NCI-H187 (cell line): ENCODE results near the gene ADORA1.

ENCODE experiments used
- DNase-seq, 2 experiments: peaks; one replicate each; lab custom pipeline; 2025; lab: John Stamatoyannopoulos, UW

The ADORA1 gene

GRCh38 chr1:203121186-203122015, 6.1 kb upstream of the ADORA1 start:
- DNase-seq, result no peak

DNA sequence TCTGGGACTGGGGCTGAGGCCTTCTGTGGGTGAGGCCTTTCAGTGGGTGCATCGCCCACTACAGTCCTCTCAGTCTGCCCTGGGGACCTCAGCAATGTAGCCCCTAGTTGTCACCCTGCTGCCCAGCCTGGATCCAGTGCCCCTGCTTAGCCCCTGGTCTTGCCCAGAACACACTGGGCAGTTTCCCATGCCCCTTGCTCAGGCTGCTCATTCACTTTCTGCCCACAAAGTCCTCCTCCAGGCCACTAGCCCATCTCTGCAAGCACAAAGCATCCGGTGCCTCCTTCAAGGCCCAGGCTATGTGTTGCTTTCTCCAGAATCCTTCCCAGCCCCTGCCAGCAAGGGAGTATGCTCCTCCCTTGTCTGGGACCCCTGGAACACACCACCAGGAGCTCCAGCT, 5.4 kb upstream of the ADORA1 start:
- DNase-seq, result no peak

- no peak for DNase-seq
These were observed 3.5 kb upstream of the ADORA1 start for GRCh38 chr1:203124011-203124410.

DNA sequence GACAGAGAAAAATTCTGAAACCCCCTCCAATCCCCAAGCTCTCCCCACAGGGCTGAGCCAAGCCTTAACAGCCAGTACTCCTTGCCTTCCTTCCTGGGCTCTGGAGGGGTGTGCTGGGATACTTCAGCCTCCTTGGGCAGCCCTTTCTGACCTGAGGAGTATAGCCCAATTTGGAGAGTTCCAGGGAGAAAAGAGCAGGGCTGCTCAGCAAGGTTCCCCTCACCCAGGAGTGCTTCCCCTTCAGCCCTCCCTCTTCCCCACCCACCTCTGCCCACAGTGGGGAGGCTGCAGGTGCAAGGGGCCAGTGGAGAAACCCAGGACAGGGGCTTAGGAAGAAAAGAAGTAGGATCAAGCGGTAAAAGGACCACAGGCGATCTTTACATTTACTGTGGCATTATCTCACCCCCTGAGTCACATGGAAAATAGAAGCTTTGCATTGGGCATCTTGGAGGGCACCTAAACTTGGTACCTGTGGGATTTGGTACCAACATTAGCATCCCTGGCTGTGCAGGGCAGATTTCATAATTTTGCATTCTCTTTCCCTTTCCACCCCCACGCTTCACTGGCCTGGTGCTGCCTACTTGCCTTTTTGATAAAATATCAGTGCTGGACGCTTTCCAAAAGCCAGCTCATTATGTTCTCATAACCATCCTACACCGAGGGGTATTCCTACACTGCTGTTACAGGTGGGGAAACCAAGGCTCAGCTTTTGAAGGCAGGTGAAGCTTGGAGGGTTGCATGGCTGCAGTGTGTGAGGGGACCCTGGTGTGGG, 2.8 kb upstream of the ADORA1 start:
- DNase-seq, result no peak

DNA sequence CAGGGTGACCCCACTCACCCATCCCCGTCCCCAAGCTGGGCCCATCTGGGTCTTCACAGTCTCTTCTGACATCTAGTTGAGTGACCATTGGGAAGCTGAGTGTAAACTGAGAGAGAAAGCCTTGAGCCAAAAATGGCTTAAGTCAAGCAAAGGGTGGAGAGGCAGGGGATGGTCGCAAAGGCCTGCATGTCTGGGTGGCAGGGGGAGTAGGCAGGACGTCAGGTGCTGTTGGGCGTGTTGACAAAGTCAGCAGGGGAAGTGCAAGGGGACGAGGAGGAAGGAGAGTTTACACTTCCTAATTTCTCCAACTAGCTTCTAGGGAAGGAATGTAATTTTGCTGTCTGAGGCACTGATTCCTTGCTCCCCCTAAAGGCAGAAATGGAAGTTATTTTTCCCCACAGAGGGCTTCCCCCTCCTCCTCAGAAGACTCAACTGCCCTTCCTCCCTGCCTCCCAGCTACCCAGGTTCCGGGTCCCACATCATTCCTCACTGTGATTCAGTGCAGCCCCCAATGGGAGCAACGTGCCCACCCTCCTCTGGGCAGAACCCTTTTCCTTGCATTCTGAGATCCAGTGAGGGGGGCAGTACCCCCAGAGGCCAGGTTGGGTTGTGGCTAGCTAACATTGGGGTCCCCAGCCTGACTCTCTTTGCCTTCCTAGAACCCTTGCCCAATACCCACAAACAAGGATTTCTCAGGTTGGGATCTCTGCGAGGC, 1.2 kb upstream of the ADORA1 start:
- no peak for DNase-seq

DNA sequence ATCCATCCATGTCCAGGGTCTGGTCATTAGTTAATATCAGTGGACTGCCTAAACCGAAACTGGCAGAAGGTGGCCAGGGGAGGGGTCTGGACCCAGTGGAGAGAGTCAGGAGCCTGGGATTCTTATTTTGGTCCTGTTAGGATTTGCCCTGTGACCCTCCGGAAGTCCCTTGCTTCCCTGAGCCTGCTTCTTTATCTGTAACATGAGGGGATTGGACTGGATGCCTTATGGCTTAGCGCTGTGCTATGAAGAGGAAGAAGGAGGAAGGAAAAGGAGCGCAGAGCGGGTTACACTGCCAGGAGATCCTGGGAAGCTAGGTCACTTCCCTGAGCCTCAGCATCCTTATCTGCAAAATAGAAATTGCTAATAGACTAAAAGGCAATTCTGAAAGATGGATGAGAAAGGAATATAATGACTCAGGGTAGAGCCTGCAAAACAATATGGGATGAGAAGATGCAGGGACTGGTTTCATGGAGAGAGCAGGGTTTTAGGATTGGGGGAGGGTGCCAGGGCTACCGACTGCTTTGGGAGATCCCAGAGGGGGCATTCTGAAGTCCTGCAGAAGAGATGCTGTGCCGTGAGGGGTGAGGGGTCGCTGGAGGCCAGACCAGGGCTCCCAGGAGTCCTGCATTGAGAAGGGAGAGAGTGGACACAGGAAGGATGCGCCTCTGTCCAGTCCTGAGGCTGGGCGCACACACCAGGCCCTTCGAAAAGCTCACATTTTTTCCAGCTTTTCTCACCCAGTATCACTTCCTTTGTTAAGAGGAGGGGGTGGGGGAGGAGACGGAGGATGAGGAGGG, 460 bp upstream of the ADORA1 start:
- DNase-seq, result no peak

DNA sequence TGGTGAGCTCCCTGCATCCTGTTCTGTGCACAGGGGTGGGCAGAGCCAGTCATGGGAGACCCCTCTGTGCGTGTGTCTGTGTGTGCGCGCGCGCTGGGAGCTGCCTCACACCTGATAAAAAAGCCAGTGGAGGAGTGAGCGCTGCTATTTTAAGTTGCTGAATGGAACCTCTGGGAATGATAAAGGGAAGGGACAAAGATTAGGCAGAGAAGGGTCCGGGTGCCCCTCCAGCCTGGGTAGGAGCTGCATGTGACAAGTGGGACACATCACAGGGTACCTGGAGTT, 847 bp downstream of the ADORA1 start:
- DNase-seq, result no peak

DNA sequence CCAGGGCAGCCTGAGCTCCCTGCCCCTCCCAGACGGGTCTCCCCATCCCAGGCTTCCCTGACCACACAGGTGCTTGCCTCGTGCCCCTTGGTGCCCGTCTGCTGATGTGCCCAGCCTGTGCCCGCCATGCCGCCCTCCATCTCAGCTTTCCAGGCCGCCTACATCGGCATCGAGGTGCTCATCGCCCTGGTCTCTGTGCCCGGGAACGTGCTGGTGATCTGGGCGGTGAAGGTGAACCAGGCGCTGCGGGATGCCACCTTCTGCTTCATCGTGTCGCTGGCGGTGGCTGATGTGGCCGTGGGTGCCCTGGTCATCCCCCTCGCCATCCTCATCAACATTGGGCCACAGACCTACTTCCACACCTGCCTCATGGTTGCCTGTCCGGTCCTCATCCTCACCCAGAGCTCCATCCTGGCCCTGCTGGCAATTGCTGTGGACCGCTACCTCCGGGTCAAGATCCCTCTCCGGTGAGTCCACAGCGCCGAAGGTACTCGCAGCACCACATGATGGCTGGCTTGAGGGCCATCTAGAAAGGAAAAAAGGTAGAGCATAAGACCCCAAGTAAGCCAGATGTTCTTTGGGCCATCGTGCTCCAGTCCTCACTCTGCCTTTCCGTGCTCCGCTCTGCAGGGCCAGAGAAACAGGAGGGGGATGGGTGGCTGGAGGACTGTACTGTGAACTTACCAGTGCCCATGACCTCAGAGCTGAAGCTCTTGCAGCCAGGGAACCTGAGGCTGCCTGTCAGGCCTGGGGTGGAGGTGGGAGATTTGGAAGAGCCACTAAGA, 1.4 kb downstream of the ADORA1 start:
- DNase-seq, result no peak

DNA sequence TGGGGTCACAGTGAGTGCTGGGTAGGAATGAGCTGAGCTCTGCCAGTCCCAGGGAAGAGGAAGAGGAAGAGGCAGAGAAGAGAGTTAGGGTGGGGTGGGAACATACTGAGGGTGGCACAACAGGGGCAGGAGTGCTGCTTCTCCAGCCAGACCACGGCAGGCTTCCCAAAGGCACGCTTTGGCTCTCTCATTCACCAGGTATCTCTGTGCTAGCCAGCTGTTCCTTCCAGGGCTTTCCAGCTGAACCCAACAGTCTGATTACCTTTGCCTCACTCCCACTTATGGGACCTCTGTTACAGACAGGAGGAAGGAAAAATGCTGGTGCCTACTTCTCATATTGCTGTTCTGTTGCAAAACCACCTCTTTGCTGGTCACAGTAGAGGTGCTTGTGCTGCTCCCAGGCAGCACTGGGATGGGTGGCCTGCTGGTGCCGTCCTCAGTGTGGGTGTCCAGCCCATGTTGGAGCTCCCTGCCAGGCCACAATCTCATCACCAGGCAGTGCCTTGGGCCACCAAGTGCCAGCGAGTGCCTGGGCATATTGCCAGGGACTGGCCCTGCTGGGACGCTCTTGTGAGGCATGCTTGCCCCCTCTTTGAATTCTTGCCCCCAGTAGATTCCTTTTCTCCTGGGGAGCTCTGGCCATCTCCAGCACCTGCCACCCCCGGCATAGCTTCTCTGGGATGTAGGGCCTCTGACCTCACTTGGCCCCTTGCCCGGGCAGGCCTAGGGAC, 2.1 kb downstream of the ADORA1 start:
- DNase-seq, result no peak

DNA sequence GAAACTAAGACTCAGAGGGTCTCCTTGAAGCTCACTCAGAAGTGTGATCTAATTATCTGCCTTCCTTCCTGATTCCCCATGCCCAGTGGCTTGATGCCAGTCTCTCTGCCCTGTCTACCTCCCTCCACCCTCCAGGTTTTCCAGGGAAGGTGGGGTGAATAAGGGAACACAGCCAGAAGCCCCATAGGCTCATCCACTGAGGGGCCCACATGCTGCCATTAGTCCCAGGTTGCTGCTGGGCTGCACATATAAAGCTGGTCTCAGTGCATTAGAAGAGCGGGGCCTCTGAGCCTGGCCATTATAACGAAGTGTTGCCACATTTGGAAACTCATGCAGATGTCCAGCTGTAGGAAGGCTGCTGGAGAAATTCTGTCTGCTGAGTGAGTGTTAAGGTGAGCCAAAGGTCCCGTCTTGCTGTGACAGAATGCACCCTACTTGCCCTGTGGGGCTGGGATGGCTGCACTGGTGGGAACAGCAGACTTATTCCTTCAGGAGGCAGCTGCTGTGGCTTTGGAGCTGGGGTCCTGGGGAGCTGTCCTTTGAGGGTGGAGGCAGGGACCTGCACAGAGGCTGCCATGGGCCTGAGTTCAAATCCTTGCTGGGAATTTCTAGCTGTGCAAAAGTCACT, 2.9 kb downstream of the ADORA1 start:
- DNase-seq, result no peak

- DNase-seq, result no peak
These were observed 4.1 kb downstream of the ADORA1 start for GRCh38 chr1:203131548-203132200.

DNA sequence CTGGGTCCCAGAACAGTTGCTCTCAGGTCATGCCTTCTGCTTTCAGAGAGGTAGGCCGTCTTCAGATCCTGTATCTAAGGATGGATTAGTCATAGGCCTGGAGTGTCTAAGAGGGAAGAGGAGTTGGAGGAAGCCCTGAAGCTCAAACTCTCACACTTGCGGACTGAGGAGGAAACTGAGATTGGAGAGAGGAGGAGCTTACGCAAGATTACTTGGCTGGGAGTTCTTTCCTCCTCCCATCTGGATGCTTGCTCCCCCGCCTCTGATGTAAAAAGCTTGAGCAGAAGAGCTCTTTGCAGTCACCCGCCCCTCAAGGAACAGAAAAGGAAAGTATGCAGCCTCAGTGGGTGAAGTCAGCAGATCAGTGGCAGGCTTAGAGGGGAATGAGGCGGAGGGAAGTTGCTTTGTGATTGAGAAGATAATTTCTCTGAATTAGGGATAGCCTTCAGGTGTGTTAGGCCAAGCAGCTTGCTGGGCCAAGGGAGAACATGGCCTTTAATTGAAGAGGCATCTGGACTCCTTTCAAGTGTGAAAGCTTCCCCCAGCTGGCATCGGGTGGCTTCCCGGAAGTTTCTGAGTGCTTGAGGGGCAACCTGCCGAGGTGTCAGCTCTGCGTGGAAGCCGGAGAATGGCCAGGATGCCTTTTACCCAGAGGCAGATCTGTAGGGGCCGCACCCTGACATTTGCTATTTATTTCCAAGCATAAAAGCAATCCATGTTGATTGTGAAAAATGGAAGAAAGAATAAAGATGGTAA, 6.6 kb downstream of the ADORA1 start:
- DNase-seq, result no peak

DNA sequence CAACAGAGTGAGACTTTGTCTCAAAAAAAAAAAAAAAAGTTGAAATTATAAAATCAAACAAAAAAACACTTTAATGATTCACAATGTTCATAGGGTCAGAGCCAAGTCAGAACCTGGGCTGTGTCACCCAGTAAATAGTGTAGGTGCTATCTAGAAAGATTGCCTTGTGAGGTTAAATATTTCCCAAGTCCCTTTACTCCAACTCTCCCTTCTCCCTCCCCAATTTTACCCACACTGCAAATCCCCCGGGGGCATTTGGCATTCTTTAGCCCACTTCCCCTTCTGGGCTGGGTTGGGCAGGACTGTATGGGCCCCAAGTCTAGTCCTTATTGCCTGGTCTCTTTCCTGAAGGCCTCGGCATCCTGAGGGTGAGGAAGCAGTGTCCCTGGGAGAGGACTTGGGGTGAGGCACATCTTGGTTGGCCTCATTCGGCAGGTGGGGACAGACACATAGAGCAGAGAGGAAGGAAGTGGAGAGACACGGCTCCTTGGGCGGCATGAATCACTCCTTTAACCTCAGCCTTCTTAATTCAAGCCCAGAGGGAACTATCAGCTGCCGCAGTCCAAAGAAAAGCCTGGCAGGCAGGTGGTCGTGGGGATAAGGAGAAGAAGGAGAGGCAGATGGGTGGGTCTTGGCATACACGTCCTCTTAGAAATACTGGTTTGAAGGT, 8.2 kb downstream of the ADORA1 start:
- DNase-seq, result no peak

DNA sequence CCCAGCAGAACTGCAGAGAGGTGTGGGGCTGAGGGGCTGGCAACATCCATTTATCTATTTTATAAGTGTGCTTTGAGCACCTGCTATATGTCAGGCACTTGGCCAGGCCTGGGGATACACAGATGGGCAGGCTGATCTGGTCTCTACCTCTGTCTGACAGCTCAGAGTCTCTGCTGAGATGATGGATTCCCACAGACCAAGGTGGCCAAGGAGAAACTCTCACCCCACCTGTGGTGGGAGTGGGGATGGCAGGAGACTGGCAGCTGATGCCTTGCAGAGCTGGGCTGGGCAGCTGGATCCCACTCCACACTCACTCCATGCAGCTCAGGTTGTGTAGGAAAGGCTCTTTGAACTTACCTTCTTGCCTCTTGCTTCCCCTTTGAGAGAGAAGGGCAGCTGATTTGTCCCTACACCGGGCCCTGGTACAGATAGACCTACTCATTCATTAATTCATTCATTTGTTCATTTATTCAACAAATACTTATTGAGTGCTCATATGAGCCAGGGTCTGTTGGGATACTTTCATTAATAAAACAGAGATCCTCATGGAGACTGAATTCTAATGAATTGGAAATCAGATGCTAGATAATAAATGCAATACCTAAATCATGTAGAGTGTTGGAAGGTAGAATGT, 9.0 kb downstream of the ADORA1 start:
- DNase-seq, result no peak

DNA sequence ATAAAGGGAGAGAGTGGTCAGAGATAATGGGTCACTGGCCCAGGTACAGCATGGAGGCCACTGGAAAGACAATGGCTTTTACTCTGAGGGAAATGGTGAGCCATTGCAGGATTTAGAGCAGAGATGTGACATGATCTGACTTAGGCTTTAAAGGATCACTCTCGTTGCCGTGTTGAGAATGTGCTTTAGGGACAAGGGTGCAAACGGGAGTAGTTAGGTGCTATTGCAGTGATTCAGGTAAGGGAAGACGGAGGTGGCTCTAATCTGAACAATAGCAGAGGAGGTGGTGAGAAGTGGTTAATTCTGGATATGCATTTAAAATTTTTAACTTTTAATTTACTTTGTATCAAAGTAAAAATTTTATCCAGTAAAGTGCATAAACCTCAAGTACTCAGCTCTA, 9.8 kb downstream of the ADORA1 start:
- no peak for DNase-seq

- DNase-seq, result no peak
These were observed 10.5 kb downstream of the ADORA1 start for GRCh38 chr1:203138066-203138465.

DNA sequence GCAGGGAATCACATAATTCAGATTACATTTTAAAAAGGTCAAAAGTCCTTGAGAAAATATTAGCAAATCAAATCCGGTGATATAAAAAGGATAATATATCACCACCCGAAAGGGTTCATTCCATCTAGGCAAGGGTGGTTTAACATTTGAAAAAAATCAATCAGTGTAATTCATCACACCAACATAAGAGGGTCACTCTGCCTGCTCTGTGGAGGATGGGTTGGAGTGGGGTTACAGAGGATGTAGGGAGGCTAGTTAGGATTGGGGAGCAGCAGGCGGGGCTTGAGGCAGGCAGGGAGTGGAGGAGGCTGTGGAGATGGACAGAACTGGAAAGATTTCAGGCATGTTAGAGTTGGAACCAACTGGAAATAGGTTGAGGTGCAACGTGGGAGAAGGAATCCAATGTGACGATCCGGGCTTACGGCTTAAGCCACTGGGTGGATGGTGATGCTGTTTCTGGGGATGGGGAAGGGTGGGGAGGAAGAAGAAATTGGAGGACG, 12.5 kb downstream of the ADORA1 start:
- DNase-seq, result no peak
